Coronary artery (tissue), 2 donors: ENCODE measurements around the gene LZTS3.
"Not testable (repeated sequence)": the region's sequence is repeated elsewhere in the genome, so short reads cannot be mapped to it uniquely, and the experiment has no call there.

ENCODE experiments used
- DNase-seq: peaks from one replicate; pipeline ENCODE4 v3.0.0-alpha.2; 2017; ENCODE audit warnings: low spot score
- H3K27ac ChIP-seq, 2 donors: fragments of 200-600 bp; sonication (generic); one replicate each; pipeline ENCODE4 v1.5.1; 2016 to 2019
- H3K4me3 ChIP-seq: fragments of 200-600 bp; sonication (generic); 2 replicates; pipeline ENCODE4 v1.5.1; 2016; ENCODE audit warnings: mild to moderate bottlenecking, moderate library complexity
- CTCF ChIP-seq: fragments of 200-600 bp; sonication (generic); IDR thresholded peaks from one replicate; pipeline ENCODE4 v1.5.1; 2019; ENCODE audit warnings: antibody characterized with exemption

LZTS3 gene

GRCh38 chr20:3160418-3160817, 12.9 kb downstream of the LZTS3 start:
- H3K4me3 ChIP-seq = no peak overlapping the region
- TF ChIP-seq CTCF = no peak
- DNase-seq = no peak
- no peak overlapping the region for H3K27ac ChIP-seq

- TF ChIP-seq CTCF = no peak
- DNase-seq = no peak
Measured at GRCh38 chr20:3158968-3159431, 14.3 kb downstream of the LZTS3 start.

GRCh38 chr20:3157817-3158216, 15.5 kb downstream of the LZTS3 start:
- no peak overlapping the region for H3K27ac ChIP-seq
- H3K4me3 ChIP-seq = peak overlapping the region; percentile 94
- DNase-seq = no peak
- no peak for TF ChIP-seq CTCF

More at GRCh38 chr20:3158968-3159431, 14.3 kb downstream of the LZTS3 start:
- Histone ChIP-seq H3K4me3 (peak overlapping the region; percentile 94), H3K27ac (peak overlapping the region; percentile 71 to 92)

GRCh38 chr20:3156811-3157619, 16.3 kb downstream of the LZTS3 start:
- no peak for TF ChIP-seq CTCF
- no peak overlapping the region for H3K27ac ChIP-seq
- peak overlapping the region; percentile 94 for H3K4me3 ChIP-seq
- DNase-seq = no peak

GRCh38 chr20:3152057-3152644, 21.2 kb downstream of the LZTS3 start:
- H3K27ac ChIP-seq, H3K4me3 ChIP-seq, DNase-seq: not testable (repeated sequence)

GRCh38 chr20:3150908-3151307, 22.4 kb downstream of the LZTS3 start:
- TF ChIP-seq CTCF = no peak
- DNase-seq = no peak
- Histone ChIP-seq H3K4me3 (no peak overlapping the region), H3K27ac (no peak overlapping the region)

GRCh38 chr20:3146732-3147341, 26.5 kb downstream of the LZTS3 start:
- no peak for DNase-seq
- no peak for TF ChIP-seq CTCF
- no peak overlapping the region for H3K27ac ChIP-seq
- H3K4me3 ChIP-seq = no peak overlapping the region
